Activated naive CD4-positive, alpha-beta T cell (primary cell): ENCODE measurements around the gene CRB2.

Experiments used
- DNase-seq, 4 experiments: peaks; one replicate each; lab custom pipeline; 2025; lab: John Stamatoyannopoulos, UW

The CRB2 gene

DNA sequence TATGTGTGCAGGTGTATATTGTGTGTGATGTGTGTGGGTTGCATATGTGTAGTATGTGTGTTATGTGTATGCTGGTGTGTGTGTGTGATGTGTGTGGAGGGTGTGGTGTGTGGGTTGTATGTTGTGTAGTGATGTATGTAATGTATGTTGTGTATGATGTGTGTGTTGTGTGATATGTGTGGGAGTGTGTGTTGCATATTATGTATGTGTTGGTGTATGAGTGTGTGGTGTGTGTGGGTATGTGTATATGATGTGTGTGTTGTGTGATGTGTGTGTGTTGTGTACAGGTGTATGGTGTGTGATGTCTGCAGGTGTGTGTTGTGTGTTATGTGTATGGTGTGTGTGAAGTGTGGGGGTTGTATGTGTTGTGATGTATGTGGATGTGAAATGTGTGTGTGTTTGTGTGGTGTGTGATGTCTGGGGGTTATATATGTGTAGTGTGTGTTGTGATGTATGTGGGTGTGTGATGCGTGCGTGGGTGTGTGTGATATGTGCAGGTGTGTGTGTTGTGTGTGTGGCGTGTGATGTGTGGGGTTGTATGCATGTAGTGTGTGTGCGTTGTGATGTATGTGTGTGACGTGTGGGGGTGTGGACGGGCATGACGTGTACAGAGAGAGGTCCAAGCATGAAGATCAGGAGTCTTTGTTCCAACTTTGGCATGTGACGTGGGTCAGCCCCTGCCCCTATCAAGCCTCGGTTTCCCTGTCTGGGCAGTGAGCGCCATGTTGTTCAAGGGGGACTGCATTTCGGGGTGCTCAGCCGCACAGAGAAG is 8.5 kb upstream of the CRB2 start:
- DNase-seq: no peak

DNA sequence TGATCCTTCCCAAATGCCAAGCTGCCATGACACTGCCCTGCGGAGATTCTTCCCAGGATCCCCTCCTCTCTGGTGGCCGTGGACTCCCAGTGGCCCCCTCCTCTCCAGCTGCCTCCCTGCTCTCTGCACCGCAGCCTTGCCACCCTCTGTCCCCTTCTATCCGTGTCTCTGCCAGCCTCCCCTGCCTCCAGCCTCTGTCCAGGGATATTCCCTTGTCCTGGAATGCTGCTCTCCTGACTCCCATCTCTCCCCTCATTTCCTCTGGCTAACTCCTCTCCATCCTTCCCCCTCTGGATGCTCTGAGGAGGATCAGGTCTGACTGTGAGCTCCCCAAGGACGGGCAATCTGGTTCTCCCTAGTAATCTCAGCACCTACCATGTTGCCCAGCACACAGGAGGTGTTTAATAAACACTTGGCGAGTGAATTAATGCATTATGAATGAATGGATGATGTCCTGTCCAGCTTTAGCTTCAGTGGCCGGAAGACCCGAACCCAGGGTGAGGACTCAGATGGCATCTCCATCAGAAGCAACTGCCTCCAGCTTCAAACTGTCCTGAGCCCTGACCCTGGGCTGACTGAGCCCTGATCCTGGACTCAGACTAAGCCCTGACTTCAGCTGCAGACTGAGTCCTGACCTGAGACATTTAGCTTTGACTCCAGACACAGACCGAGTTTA is 7.5 kb upstream of the CRB2 start:
- DNase-seq: no peak

DNA sequence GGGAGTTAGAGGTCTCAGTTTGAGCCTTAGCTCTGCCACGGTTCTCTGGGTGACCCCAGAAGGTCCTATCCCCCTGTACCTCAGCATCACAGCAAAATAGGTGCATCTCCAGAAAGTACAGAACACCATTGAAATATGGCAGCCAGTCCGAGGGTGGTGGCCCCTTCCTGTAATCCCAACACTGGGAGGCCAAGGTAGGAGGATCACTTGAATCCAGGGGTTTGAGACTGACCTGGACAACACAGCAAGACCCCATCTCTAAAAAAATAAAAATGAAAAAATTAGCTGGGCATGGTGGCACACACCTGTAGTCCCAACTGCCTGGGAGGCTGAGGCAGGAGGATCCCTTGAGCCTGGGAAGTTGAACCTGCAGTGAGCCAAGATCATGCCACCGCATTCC is 7.0 kb upstream of the CRB2 start:
- no peak for DNase-seq

DNA sequence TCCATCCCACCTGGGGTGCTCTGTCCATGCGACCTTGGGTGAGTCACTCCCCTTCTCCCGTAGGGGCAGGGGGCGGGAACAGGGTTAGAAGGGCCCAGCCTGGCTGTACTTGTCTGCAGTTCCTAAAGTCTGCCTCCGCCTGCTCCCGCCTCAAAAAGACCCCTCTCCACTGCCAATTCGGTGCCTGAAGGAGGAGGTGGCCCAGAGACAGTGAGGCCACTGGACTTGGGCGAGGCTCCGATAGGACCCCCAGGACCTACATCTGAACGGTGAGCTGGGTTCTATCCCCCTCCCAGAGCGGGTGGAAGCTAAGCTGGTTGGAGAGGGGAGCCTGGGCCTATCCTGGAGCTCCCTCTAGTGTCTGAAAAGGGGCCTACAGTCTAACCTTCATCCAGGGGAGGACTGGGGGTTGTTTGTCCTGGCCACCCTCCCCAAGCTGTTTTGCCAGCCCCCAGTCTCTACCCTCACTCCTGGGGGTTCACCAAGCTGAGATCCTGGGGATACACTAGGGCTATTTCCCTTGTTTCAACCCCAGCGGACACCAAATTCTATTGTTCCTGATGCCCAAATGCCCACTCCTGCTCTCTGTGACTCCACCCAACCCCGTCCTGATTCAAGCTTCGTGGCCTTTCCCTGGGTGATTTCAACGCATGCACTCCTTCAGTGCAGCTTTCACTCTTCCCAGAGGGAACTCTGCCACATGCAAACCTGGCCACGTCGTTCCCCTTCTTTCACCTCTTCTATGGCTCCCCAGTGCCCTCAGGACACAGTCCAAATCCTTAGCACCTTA is 6.1 kb upstream of the CRB2 start:
- peak; percentile 13 to 43 (median 24) for DNase-seq

- no peak for DNase-seq
Measured at GRCh38 chr9:123350590-123351310, 5.2 kb upstream of the CRB2 start.

DNA sequence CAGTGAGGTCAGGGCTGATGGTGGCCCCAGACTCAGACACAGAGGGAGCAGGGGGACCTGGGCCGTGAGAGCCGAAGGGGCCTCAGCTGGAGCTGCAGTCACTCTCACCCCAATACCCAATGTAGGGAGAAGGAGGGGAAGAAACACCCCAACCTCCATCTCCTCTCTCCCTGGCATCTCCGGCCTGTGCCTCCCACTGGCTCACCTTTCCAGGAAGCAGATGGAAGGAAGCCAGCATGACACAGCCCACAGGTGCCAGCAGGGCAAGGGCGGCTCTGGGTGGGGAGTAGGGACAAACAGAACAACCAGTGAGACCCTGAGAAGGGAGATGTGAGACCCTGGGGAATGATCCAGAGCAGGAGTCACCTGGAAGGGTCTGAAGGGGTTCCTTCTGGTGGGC is 3.0 kb upstream of the CRB2 start:
- DNase-seq: no peak

GRCh38 chr9:123353984-123354591 is 1.9 kb upstream of the CRB2 start:
- DNase-seq: peak in 3 of 4 experiments; percentile 21 to 45 (median 31)

GRCh38 chr9:123354806-123355508 is 1.0 kb upstream of the CRB2 start:
- no peak for DNase-seq

DNA sequence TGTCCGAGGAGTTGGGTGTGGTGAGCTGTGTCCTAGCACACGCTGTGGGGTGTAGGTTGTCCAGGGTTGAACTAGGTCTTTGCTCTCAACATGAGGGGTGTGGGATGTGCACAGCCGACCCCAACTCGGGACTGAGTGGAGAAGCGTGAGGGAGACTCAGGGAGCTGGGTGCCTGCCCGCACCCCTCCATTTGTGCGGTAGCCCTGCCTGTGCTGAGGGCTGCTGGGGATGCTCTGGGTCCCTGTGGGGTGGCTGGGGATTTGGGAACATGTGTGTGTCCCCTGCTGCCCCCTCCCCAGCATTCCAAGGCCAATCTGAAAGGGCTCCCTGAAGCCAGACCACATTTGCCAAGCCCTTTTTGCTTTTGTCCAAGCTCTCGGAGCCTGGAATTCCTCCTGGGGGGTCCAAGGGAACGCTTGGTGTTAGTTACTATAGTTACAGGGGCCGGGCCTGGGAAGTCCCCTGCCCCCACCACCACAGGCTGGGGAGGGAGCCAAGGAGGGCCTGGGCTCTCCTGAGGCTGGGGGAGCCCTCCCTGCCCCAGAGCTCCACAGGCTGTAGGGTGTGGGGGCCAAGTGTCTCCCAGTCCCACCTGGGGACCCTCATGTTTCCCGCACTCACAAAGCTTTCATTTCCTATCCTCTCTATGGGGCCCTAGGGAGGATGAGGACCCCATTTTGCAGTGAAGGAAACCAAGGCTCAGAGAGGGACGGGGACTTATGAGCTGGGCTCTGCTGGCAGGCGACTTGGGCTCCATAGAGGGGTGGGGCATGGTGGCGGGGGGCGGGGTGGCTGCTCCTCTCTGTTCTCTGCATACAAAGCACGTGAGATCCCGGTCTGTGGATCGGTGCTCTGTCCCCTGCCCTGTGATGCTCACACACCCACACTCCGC is 1.1 kb downstream of the CRB2 start:
- DNase-seq: no peak

- no peak for DNase-seq
Measured at GRCh38 chr9:123357743-123358059, 1.7 kb downstream of the CRB2 start.

GRCh38 chr9:123358181-123358905 is 2.3 kb downstream of the CRB2 start:
- no peak for DNase-seq

DNA sequence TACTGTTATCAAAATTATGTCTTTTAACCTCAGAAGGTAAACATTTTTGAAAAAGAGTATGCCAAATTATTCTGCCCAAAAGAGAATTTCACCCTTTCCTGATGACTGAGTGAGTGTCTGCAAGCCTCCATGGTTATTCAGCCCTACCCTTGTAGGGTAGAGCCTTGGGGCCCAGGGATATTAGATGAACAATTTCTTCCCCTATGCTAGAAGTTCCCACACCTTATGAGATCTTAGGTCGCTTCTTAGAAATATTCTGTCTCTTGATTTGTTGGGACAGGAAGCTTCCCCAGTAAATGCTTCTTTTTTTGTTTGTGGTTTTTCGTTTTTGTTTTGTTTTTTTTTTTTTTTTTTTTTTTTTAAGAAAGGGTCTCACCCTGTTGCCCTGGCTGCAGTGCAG is 3.1 kb downstream of the CRB2 start:
- no peak for DNase-seq

- no peak for DNase-seq
Measured at GRCh38 chr9:123359546-123359945, 3.5 kb downstream of the CRB2 start.

DNA sequence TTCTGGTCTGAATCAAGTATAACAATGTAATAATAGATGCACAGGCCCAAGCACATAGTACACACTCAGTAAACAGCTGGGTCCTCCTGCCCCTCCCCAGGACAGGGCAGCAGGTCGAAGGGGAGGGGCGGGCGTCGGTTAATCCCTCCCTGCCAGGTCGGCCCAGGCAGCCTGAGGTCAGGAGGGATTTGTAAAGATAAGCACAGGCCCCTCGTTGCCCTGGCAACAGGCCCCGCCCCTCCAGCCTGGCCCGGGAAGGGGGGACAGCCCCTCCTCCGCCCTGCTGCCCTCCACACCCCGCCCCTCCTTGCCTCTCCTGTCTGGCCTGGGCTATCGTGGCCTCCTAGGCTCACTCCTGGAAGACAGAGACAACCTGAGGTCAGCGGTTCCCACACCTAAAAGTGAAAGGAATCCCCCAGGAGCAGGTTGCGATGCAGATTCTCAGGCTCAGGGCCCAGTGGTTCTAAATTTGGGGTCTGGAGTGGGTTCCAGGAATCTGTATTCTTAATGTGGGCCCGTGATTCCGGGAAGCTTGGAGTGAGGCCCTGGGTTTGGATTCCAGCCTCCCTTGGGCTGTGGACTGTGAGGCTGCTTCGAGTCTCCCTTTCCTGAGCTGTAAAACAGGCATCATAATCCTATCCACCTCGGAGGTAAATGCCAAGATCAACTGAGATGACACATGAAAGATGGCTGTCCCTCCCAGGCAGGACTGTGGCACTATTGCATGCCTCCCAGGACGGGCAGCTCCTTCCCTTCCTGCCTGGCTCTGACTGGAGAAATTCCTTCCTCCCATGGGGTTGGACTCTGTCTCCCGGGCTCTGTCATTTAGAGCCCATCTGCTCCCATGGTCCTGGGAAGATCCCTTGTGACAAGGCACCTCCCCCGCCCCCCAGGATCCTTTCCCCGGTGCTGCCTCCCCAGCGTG is 4.4 kb downstream of the CRB2 start:
- DNase-seq: peak in 1 of 4 experiments; percentile 30

DNA sequence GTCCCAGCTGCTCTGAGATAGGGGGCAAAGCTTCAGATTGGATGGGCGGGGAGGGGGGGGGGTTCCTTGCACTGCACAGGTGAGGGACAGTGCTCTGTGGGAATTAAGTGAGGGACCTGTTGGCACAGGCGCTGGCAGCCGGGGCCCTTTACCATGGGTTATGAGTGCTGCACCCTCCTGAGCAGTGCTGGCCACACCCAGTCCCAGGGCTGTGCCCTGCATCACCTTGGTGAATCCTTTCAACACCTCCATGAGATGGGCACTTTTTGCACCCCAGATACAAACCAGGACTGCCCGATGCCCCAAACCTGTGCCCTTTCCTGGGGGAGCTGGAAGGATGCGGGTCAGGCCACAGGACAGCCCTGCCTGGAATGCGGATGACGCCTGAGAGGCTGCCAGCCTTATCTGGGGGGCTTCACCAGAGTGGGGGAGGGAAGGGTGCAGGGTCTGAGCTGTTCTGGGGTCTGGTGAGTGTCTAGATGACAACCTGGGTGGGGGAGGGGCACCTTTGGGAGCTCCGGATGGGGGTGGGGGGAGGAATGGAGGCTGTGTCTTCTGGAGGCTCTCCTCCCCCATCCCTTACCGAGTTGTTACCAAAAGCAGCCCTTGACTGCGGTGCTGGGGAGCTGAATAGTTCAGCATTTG is 5.2 kb downstream of the CRB2 start:
- DNase-seq: no peak

DNA sequence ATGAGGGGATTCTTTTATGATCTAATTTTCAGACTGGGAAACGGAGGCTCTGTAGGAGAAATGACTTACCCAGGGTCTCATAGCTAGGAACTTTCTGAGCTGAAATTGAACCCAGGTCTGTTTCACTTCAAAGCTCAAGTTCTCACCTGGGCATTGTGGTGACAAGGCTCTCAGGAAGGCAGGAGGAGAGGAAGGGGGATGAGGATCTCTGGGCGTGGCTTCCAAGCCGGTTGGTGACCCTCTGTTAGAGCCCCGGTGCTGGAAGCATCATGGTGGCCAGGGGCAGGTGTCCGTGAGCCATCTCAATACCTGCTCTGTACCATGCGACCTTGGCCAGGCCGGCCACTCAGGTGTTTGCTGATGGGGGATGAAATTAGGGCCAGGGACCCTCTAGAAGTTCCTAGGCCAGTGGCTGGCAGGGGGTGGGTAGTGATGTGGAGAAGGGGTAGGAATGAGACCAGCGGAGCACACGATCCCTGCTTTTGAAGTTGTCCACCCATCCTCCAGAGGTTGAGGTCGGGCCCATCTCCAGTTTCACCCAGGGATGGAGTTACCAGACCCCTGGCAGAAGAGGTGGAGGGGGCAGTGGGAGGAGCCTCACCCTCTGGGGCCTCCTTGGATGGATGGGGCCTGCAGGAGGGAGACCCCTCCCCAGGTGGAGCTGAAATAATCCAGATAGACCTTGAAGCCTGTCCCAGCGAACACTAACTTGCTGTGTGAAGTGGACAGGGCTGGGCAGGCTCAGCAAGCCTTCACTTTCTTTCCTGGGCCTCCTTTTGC is 5.9 kb downstream of the CRB2 start:
- no peak for DNase-seq

DNA sequence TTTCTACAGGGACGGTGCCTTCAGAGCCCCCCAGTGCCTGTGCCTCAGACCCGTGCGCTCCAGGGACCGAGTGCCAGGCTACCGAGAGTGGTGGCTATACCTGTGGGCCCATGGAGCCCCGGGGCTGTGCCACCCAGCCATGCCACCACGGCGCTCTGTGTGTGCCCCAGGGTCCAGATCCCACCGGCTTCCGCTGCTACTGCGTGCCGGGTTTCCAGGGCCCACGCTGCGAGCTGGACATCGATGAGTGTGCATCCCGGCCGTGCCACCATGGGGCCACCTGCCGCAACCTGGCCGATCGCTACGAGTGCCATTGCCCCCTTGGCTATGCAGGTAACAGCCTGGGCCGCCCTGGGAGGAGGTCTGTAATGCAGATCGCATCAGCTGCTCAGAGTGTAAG is 6.9 kb downstream of the CRB2 start:
- no peak for DNase-seq
